NCI-H2227 (cell line): ENCODE measurements around the gene KLF7.

Source experiments
- DNase-seq: peaks from one replicate; lab custom pipeline; 2025; ENCODE audit not compliant: unreplicated experiment; lab: John Stamatoyannopoulos, UW

Gene KLF7

GRCh38 chr2:207130958-207131521, 34.7 kb downstream of the KLF7 start:
- DNase-seq = no peak

GRCh38 chr2:207129821-207130220, 35.9 kb downstream of the KLF7 start:
- DNase-seq = peak; percentile 66

GRCh38 chr2:207128867-207129266, 36.9 kb downstream of the KLF7 start:
- DNase-seq = no peak

- no peak for DNase-seq
Measured at GRCh38 chr2:207126724-207127308, 38.9 kb downstream of the KLF7 start.

- peak; percentile 31 for DNase-seq
Measured at GRCh38 chr2:207123776-207124391, 41.9 kb downstream of the KLF7 start.

- no peak for DNase-seq
Measured at GRCh38 chr2:207123335-207123744, 42.4 kb downstream of the KLF7 start.

- no peak for DNase-seq
Measured at GRCh38 chr2:207122651-207123334, 43.0 kb downstream of the KLF7 start.

- no peak for DNase-seq
Measured at GRCh38 chr2:207121784-207122183, 44.0 kb downstream of the KLF7 start.

GRCh38 chr2:207119048-207119447, 46.7 kb downstream of the KLF7 start:
- no peak for DNase-seq

GRCh38 chr2:207117668-207118067, 48.1 kb downstream of the KLF7 start:
- no peak for DNase-seq

GRCh38 chr2:207115715-207116364, 49.9 kb downstream of the KLF7 start:
- DNase-seq = peak; percentile 43

- DNase-seq = peak; percentile 89
Measured at GRCh38 chr2:207113414-207113813, 52.3 kb downstream of the KLF7 start.

- DNase-seq = peak; percentile 43
Measured at GRCh38 chr2:207112785-207113184, 53.0 kb downstream of the KLF7 start.

GRCh38 chr2:207112383-207112782, 53.4 kb downstream of the KLF7 start:
- DNase-seq = no peak

- no peak for DNase-seq
Measured at GRCh38 chr2:207111757-207112156, 54.0 kb downstream of the KLF7 start.

- no peak for DNase-seq
Measured at GRCh38 chr2:207110715-207111114, 55.0 kb downstream of the KLF7 start.

GRCh38 chr2:207110310-207110709, 55.4 kb downstream of the KLF7 start:
- no peak for DNase-seq

- no peak for DNase-seq
Measured at GRCh38 chr2:207109768-207110167, 56.0 kb downstream of the KLF7 start.

- no peak for DNase-seq
Measured at GRCh38 chr2:207108440-207108839, 57.3 kb downstream of the KLF7 start.

- peak; percentile 80 for DNase-seq
Measured at GRCh38 chr2:207107551-207107950, 58.2 kb downstream of the KLF7 start.

- DNase-seq = no peak
Measured at GRCh38 chr2:207107131-207107530, 58.6 kb downstream of the KLF7 start.

GRCh38 chr2:207103132-207103531, 62.6 kb downstream of the KLF7 start:
- no peak for DNase-seq
